HS-27A (cell line): ENCODE results near the gene ADAMTS19.
"Not testable (repeated sequence)": the region's sequence is repeated elsewhere in the genome, so short reads cannot be mapped to it uniquely, and the experiment has no call there.

ENCODE experiments used
- DNase-seq: peaks from one replicate; pipeline ENCODE4 v3.0.0-alpha.2; 2012; ENCODE audit warnings: low read depth, missing footprints

Gene ADAMTS19

GRCh38 chr5:129601576-129601975 lies 141.5 kb downstream of the ADAMTS19 start:
- no peak for DNase-seq

GRCh38 chr5:129608350-129608749 lies 148.3 kb downstream of the ADAMTS19 start:
- no peak for DNase-seq

- no peak for DNase-seq
These were observed 149.6 kb downstream of the ADAMTS19 start for GRCh38 chr5:129609710-129610109.

GRCh38 chr5:129616517-129616916 lies 156.4 kb downstream of the ADAMTS19 start:
- no peak for DNase-seq

- DNase-seq: no peak
These were observed 157.1 kb downstream of the ADAMTS19 start for GRCh38 chr5:129617206-129617605.

GRCh38 chr5:129619782-129620181 lies 159.7 kb downstream of the ADAMTS19 start:
- no peak for DNase-seq

GRCh38 chr5:129622531-129622930 lies 162.4 kb downstream of the ADAMTS19 start:
- DNase-seq: no peak

- DNase-seq: no peak
These were observed 169.5 kb downstream of the ADAMTS19 start for GRCh38 chr5:129629575-129629974.

GRCh38 chr5:129630101-129630500 lies 170.0 kb downstream of the ADAMTS19 start:
- DNase-seq: no peak

- no peak for DNase-seq
These were observed 171.9 kb downstream of the ADAMTS19 start for GRCh38 chr5:129631961-129632360.

- not testable (repeated sequence) for DNase-seq
These were observed 177.4 kb downstream of the ADAMTS19 start for GRCh38 chr5:129637501-129637900.

GRCh38 chr5:129639331-129639730 lies 179.2 kb downstream of the ADAMTS19 start:
- no peak for DNase-seq

GRCh38 chr5:129652349-129653056 lies 192.4 kb downstream of the ADAMTS19 start:
- DNase-seq: no peak

GRCh38 chr5:129653057-129653375 lies 192.9 kb downstream of the ADAMTS19 start:
- DNase-seq: no peak

GRCh38 chr5:129653442-129653841 lies 193.3 kb downstream of the ADAMTS19 start:
- no peak for DNase-seq

GRCh38 chr5:129656952-129657351 lies 196.9 kb downstream of the ADAMTS19 start:
- no peak for DNase-seq

GRCh38 chr5:129658801-129659200 lies 198.7 kb downstream of the ADAMTS19 start:
- no peak for DNase-seq

- no peak for DNase-seq
These were observed 201.4 kb downstream of the ADAMTS19 start for GRCh38 chr5:129661366-129662035.

GRCh38 chr5:129664336-129664937 lies 204.3 kb downstream of the ADAMTS19 start:
- no peak for DNase-seq

GRCh38 chr5:129670957-129671500 lies 210.9 kb downstream of the ADAMTS19 start:
- peak; percentile 29 for DNase-seq

- no peak for DNase-seq
These were observed 211.9 kb downstream of the ADAMTS19 start for GRCh38 chr5:129672006-129672405.

GRCh38 chr5:129679671-129680070 lies 219.6 kb downstream of the ADAMTS19 start:
- DNase-seq: no peak

GRCh38 chr5:129687941-129688340 lies 227.8 kb downstream of the ADAMTS19 start:
- no peak for DNase-seq
